A673 (cell line): ENCODE data around the gene SNX19. TPM values are rescaled to one million over a fixed set of nuclear protein-coding genes. Genes with fewer than 3 reads are reported as not detected.

Experiments used
- BruUV-seq: library from RNA; stranded (reverse); fragments of 400-500 nt; replicated peaks from 2 replicates; lab custom pipeline; 2021; lab: Mats Ljungman, UMichigan
- CTCF ChIA-PET: fragments of 300-600 bp; sonication (Branson Sonifier 250); formaldehyde crosslinking; loops from one replicate; lab custom pipeline; 2022; ENCODE audit warnings: antibody characterized with exemption; lab: Charles Lee
- POLR2A ChIA-PET: fragments of 300-600 bp; sonication (Branson Sonifier 250); formaldehyde crosslinking; loops from one replicate; lab custom pipeline; 2022; ENCODE audit warnings: antibody characterized with exemption; ENCODE audit not compliant: low non-redundant PET; lab: Charles Lee
- DNase-seq: peaks from one replicate; pipeline ENCODE4 v3.0.0-alpha.2; 2015; ENCODE audit warnings: low spot score
- H3K27ac ChIP-seq: fragments of 200-600 bp; sonication (generic); 2 replicates; pipeline ENCODE4 v1.5.1; 2016; ENCODE audit warnings: mixed run types, low read depth, mild to moderate bottlenecking, mixed read lengths, antibody characterized with exemption, low read length; ENCODE audit not compliant: poor library complexity, severe bottlenecking
- H3K27me3 ChIP-seq: fragments of 200-600 bp; sonication (generic); replicated peaks from 2 replicates; pipeline ENCODE4 v1.6.1; 2017; ENCODE audit warnings: mixed run types, low read depth, mild to moderate bottlenecking, mixed read lengths, antibody characterized with exemption, low read length; ENCODE audit not compliant: insufficient read depth, poor library complexity
- H3K36me3 ChIP-seq: fragments of 200-600 bp; sonication (generic); 2 replicates; pipeline ENCODE4 v1.6.1; 2016; ENCODE audit warnings: mixed run types, mild to moderate bottlenecking, mixed read lengths, antibody characterized with exemption, low read length; ENCODE audit not compliant: insufficient read depth, poor library complexity, severe bottlenecking
- H3K4me1 ChIP-seq: fragments of 200-600 bp; sonication (generic); 2 replicates; pipeline ENCODE4 v1.6.1; 2017; ENCODE audit warnings: mixed run types, mild to moderate bottlenecking, mixed read lengths, antibody characterized with exemption, low read length; ENCODE audit not compliant: insufficient read depth, poor library complexity, severe bottlenecking
- H3K4me3 ChIP-seq: fragments of 200-600 bp; sonication (generic); 2 replicates; pipeline ENCODE4 v1.5.1; 2016; ENCODE audit warnings: low read depth, mixed run types, mild to moderate bottlenecking, mixed read lengths, low read length; ENCODE audit not compliant: poor library complexity, severe bottlenecking
- H3K9me3 ChIP-seq: fragments of 200-600 bp; sonication (generic); 2 replicates; pipeline ENCODE4 v1.6.1; 2016; ENCODE audit warnings: mixed run types, low read depth, mild to moderate bottlenecking, mixed read lengths, antibody characterized with exemption, low read length; ENCODE audit not compliant: poor library complexity, severe bottlenecking
- EZH2 ChIP-seq: fragments of 200-600 bp; sonication (generic); IDR thresholded peaks from 2 replicates; pipeline ENCODE4 v1.6.1; 2017; ENCODE audit warnings: borderline replicate concordance, low read depth, mild to moderate bottlenecking, mixed read lengths, antibody characterized with exemption, low read length; ENCODE audit not compliant: poor library complexity, severe bottlenecking
- intact Hi-C: fragments of 100-400 bp; cut with micrococcal nuclease; formaldehyde crosslinking; loops from one replicate; pipeline ENCODE4 v1.10.0; 2022; ENCODE audit not compliant: unreplicated experiment
- total RNA-seq: library from RNA; stranded (reverse); gene quantifications from 2 replicates; pipeline ENCODE4 v1.2.3, GENCODE V29; 2021
- TF ChIP-seq, protein P1 (sequence below): fragments of 300-800, 200-600 bp; sonication (generic); conservative IDR thresholded peaks from 2 replicates; pipeline ENCODE4 v1.5.1; 2017; ENCODE audit warnings: low read depth, mild to moderate bottlenecking, antibody characterized with exemption, low read length, moderate library complexity, mixed read lengths

Gene SNX19
- total RNA-seq, 1 experiment from 2014 or later, result 51.9 TPM

DNA sequence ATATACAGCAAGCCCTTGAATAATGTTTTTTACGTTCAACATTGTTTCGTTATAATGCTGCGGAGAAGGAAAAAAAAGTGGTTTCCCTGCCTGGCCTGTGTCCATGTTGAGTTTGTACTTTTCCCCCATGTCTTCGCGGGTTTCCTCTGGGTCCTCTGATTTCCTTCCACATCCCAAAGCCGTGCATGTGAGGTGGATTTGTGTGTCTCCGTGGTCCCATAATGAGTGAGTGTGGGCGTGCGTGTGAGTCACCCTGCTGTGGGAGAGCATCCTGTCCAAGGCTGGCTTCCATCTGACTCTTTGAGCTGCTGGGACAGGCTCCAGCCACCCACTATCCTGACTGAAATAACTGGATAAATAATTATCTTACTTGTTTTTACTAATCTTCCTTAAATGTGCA, 29.6 kb upstream of the SNX19 start:
- DNase-seq, result peak; percentile 56
- BruUV-seq, result no TSS peak
- H3K36me3 ChIP-seq, result no peaks in the 10 kb centered on the region
- no peak for TF ChIP-seq EZH2
- TF ChIP-seq, protein P1, sequence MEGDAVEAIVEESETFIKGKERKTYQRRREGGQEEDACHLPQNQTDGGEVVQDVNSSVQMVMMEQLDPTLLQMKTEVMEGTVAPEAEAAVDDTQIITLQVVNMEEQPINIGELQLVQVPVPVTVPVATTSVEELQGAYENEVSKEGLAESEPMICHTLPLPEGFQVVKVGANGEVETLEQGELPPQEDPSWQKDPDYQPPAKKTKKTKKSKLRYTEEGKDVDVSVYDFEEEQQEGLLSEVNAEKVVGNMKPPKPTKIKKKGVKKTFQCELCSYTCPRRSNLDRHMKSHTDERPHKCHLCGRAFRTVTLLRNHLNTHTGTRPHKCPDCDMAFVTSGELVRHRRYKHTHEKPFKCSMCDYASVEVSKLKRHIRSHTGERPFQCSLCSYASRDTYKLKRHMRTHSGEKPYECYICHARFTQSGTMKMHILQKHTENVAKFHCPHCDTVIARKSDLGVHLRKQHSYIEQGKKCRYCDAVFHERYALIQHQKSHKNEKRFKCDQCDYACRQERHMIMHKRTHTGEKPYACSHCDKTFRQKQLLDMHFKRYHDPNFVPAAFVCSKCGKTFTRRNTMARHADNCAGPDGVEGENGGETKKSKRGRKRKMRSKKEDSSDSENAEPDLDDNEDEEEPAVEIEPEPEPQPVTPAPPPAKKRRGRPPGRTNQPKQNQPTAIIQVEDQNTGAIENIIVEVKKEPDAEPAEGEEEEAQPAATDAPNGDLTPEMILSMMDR, result no peak
- intact Hi-C loops, result no loop called here
- peaks cover 18% of the 10 kb centered on the region for H3K27me3 ChIP-seq
- CTCF ChIA-PET, result no interaction called here
- H3K27ac ChIP-seq, result no peak overlapping the region
- H3K4me3 ChIP-seq, result no peak overlapping the region
- POLR2A ChIA-PET, result no interaction called here
- no peaks in the 10 kb centered on the region for H3K4me1 ChIP-seq
- H3K9me3 ChIP-seq, result no peaks in the 10 kb centered on the region

DNA sequence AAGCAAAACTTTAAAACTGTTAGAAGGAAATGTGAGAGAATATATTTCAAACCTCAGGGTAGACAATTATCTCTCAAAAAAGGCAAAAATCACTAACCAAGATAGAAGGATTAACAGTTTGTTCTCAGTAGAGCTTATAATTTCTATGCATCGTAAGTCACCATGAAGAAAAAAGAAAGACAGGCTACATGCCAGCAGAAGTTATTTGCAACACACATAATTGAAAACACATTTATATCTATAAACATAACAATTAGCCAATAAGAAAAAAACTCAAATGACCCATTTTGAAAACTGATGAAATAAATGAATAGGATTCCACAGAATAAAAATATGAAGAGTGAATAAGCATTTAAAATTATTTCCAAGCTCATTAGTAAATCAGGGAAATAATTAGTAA, 24.4 kb upstream of the SNX19 start:
- Histone ChIP-seq H3K27me3 (peaks cover 45% of the 10 kb centered on the region), H3K27ac (no peak overlapping the region), H3K36me3 (no peaks in the 10 kb centered on the region), H3K4me1 (no peaks in the 10 kb centered on the region), H3K9me3 (no peaks in the 10 kb centered on the region), H3K4me3 (no peak overlapping the region)
- ChIA-PET CTCF (no interaction called here), POLR2A (no interaction called here)
- no peak for DNase-seq
- no TSS peak for BruUV-seq
- intact Hi-C loops, result no loop called here
- TF ChIP-seq, protein P1, result no peak
- TF ChIP-seq EZH2, result no peak

DNA sequence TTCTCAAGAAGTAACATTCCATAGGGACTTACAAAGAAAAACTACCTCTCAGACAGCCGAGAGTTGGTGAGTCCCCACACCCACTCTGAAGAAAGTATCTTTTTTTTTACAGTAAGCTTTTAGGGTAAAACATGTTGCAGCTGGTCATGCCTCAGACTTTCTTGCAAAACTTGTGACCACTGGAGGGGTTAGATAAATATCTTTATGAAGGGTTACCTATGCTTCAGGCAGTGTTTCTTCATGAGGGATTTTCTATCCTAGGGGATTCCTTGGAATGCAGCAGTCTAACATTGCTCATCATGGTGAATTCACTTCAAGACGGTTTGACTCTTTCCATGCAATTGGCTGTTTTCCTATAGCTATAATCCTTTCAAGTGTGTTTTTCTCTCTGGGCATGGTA, 20.8 kb upstream of the SNX19 start:
- intact Hi-C loops, result no loop called here
- BruUV-seq, result no TSS peak
- DNase-seq, result no peak
- H3K4me1 ChIP-seq, result no peaks in the 10 kb centered on the region
- peaks cover 40% of the 10 kb centered on the region for H3K27me3 ChIP-seq
- TF ChIP-seq, protein P1, result no peak
- no peak for TF ChIP-seq EZH2
- no peaks in the 10 kb centered on the region for H3K9me3 ChIP-seq
- no peak overlapping the region for H3K4me3 ChIP-seq
- ChIA-PET POLR2A (no interaction called here), CTCF (no interaction called here)
- no peaks in the 10 kb centered on the region for H3K36me3 ChIP-seq
- no peak overlapping the region for H3K27ac ChIP-seq
